K562 (cell line): ENCODE results near the gene SACM1L. TPM values are rescaled to one million over a fixed set of nuclear protein-coding genes. Genes with fewer than 3 reads are reported as not detected.

Experiments
- BHLHE40 ChIP-seq: IDR thresholded peaks from 2 replicates; pipeline ENCODE4 v1.6.1; 2011; ENCODE audit warnings: low read length, improper control_type of control experiment
- CBX1 ChIP-seq: sonication (generic); IDR thresholded peaks from 2 replicates; pipeline ENCODE4 v1.6.1; 2016; ENCODE audit warnings: antibody characterized with exemption, low read depth, mild to moderate bottlenecking
- FOXM1 ChIP-seq, 2 experiments: fragments of 450-650 bp in 1 of 2; sonication (generic) in 1 of 2; formaldehyde crosslinking in 1 of 2; IDR thresholded peaks; 2 replicates each; pipeline versions ENCODE4 v1.6.1 to v1.9.0; 2017 to 2022; ENCODE audit warnings: low read depth in 2 of 2, mild to moderate bottlenecking in 2 of 2, missing genetic modification reagents in 1 of 2, moderate library complexity in 1 of 2
- RAD21 ChIP-seq, 2 experiments: fragments of 250-450 bp in 1 of 2; fragments of 450-650 bp in 1 of 2; sonication (Bioruptor Pico) in 1 of 2; formaldehyde crosslinking in 1 of 2; IDR thresholded peaks in 1 of 2; conservative IDR thresholded peaks in 1 of 2; 2 replicates each; pipeline versions ENCODE4 v1.4.0 to v1.8.0; 2020 to 2022; ENCODE audit warnings: mild to moderate bottlenecking in 2 of 2, moderate library complexity in 1 of 2
- REST ChIP-seq, 2 experiments: fragments of 450-650 bp; formaldehyde crosslinking in 1 of 2; IDR thresholded peaks; 2 replicates each; pipeline versions ENCODE4 v1.4.0 to v1.6.1; 2014 to 2020; ENCODE audit warnings: mild to moderate bottlenecking in 2 of 2, borderline replicate concordance in 1 of 2, low read depth in 1 of 2
- TCF7L2 ChIP-seq: fragments of 150-350 bp; IDR thresholded peaks from 2 replicates; pipeline ENCODE4 v1.6.1; 2016; ENCODE audit warnings: low read depth, mild to moderate bottlenecking, low read length, moderate library complexity
- ZNF146 ChIP-seq: IDR thresholded peaks from one replicate; pipeline ENCODE4 v1.6.1; 2018; ENCODE audit warnings: missing compliant biosample characterization; ENCODE audit not compliant: unreplicated experiment
- polyA plus RNA-seq, 8 experiments: library from polyadenylated mRNA; depleted of rRNA in 4 of 8; stranded (reverse) in 5 of 8; unstranded in 3 of 8; fragments of >200 nt; fragmentation: Nextera tagmentation in 2 of 8; fragmentation: Illumina TruSeq in 1 of 8; extraction: Ambion mirVana in 2 of 8; extraction: Trizol in 1 of 8; gene quantifications; 2 replicates each; pipeline versions ENCODE4 v1.2.1 to v1.2.3, GENCODE V29; 2011 to 2014; ENCODE audit warnings: inconsistent platforms in 1 of 8, missing spikeins in 1 of 8
- total RNA-seq, 7 experiments: library from RNA; depleted of rRNA in 6 of 7; stranded (reverse); fragments of >200 nt in 6 of 7; fragmentation: Illumina TruSeq in 2 of 7; extraction: Trizol in 2 of 7; gene quantifications; 2 replicates each; pipeline versions ENCODE4 v1.2.1 to v1.2.3, GENCODE V29; 2011 to 2021; ENCODE audit warnings: low replicate concordance in 1 of 7

SACM1L gene
- total and polyA plus RNA-seq, 9 of the 15 experiments (the other 6 are each of a cell fraction or from before 2014, with no cell fraction given), result 25.7 to 67.2 (median 40.3) TPM

GRCh38 chr3:45688882-45689786 lies at the start of gene SACM1L (continued):
- no peak for TF ChIP-seq REST (IDR thresholded peaks at IDR 0.05; ENCODE audit: borderline replicate concordance)
- TF ChIP-seq REST (CRISPR knock-in tag; IDR thresholded peaks at IDR 0.05; ENCODE audit: low read depth), result peak; percentile 42
- TF ChIP-seq CBX1, result peak; percentile 85; the same call in 1 of the 2 replicates
- TF ChIP-seq BHLHE40, result peak; percentile 77
- peak; percentile 85 for TF ChIP-seq FOXM1 (IDR thresholded peaks at IDR 0.05; ENCODE audit: low read depth)
- TF ChIP-seq FOXM1 (CRISPR knock-in tag; IDR thresholded peaks at IDR 0.05; ENCODE audit: low read depth), result peak; percentile 41; the same call in 1 of the 2 replicates
- TF ChIP-seq RAD21 (CRISPR knock-in tag; conservative IDR thresholded peaks at IDR 0.05 in 1 of 2, IDR thresholded peaks at IDR 0.05 in 1 of 2), result 0 out of 4 replicates have a peak, but pooled peaks of 1 of the 2 experiments have one; percentile 8
- TF ChIP-seq ZNF146 (CRISPR knock-in tag), result no peak
- no peak for TF ChIP-seq TCF7L2
